PFSK-1 (cell line): ENCODE measurements around the gene NOL3.

Experiments used
- FOXP2 ChIP-seq: optimal IDR thresholded peaks from 2 replicates; pipeline ENCODE3; 2011; ENCODE audit warnings: borderline replicate concordance, control low read depth, inconsistent platforms; ENCODE audit not compliant: insufficient read depth; ENCODE audit errors: extremely low read length, extremely low read depth
- POLR2AphosphoS5 ChIP-seq: IDR thresholded peaks from 2 replicates; pipeline ENCODE4 v1.6.1; 2012; ENCODE audit warnings: low read depth, mild to moderate bottlenecking, control low read depth, low read length, moderate library complexity
- SIN3A ChIP-seq: IDR thresholded peaks from 2 replicates; pipeline ENCODE4 v1.6.1; 2012; ENCODE audit warnings: mild to moderate bottlenecking, low read length, moderate library complexity, borderline replicate concordance; ENCODE audit not compliant: insufficient read depth
- TAF1 ChIP-seq: IDR thresholded peaks from 2 replicates; pipeline ENCODE4 v1.6.1; 2012; ENCODE audit warnings: low read length, control low read depth, borderline replicate concordance; ENCODE audit not compliant: insufficient read depth
- TF ChIP-seq, protein P1 (sequence below), 2 experiments: IDR thresholded peaks; 2 replicates each; pipeline versions ENCODE4 v1.6.1 to v1.8.0; 2011 to 2012; ENCODE audit warnings: low read depth in 2 of 2, low read length in 2 of 2, control low read depth in 1 of 2, inconsistent platforms in 1 of 2, mild to moderate bottlenecking in 1 of 2, moderate library complexity in 1 of 2; ENCODE audit not compliant: insufficient read depth in 1 of 2

Gene NOL3

DNA sequence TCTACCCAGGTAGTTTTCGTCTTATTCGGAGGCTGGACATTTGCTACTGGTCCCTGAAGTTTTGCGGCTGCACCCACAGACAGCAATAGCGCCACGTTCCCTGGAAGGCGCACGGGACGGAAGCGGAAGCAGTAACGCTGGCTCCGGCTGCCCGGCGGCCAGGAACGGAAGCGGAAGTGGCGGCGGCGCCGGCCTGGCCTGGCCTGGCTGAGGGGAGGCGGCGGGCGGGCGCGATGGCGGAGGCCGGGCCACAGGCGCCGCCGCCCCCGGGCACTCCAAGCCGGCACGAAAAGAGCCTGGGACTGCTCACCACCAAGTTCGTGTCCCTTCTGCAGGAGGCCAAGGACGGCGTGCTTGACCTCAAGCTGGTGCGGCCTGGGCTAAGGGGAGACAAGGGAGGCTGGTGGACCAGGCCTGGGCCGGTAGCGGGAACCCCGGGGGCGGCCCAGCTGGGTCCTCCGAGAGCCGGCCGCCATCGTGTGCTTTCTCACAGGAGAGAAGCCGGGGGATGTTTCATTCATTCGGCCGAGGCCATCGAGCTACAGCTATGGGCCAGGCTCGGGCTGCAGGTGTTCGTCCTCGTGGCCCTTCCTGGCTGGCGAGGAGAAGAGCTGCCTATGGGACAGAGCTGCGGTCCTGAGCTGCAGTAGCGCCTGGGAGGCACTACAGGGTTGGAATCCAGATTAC lies 21.8 kb downstream of the NOL3 start, which contains the start of gene E2F4:
Gene E2F4 (plus strand): TSS at position 161 of the 687 bp plus-strand sequence. CDS start 73 bp downstream, at position 234.
- TF ChIP-seq SIN3A = no peak
- TF ChIP-seq FOXP2 = no peak
- TF ChIP-seq, protein P1, sequence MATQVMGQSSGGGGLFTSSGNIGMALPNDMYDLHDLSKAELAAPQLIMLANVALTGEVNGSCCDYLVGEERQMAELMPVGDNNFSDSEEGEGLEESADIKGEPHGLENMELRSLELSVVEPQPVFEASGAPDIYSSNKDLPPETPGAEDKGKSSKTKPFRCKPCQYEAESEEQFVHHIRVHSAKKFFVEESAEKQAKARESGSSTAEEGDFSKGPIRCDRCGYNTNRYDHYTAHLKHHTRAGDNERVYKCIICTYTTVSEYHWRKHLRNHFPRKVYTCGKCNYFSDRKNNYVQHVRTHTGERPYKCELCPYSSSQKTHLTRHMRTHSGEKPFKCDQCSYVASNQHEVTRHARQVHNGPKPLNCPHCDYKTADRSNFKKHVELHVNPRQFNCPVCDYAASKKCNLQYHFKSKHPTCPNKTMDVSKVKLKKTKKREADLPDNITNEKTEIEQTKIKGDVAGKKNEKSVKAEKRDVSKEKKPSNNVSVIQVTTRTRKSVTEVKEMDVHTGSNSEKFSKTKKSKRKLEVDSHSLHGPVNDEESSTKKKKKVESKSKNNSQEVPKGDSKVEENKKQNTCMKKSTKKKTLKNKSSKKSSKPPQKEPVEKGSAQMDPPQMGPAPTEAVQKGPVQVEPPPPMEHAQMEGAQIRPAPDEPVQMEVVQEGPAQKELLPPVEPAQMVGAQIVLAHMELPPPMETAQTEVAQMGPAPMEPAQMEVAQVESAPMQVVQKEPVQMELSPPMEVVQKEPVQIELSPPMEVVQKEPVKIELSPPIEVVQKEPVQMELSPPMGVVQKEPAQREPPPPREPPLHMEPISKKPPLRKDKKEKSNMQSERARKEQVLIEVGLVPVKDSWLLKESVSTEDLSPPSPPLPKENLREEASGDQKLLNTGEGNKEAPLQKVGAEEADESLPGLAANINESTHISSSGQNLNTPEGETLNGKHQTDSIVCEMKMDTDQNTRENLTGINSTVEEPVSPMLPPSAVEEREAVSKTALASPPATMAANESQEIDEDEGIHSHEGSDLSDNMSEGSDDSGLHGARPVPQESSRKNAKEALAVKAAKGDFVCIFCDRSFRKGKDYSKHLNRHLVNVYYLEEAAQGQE (IDR thresholded peaks at IDR 0.05; ENCODE audit: insufficient read depth in 1 of 2, low read depth in 2 of 2, low read length in 2 of 2) = no peak
- 0 out of 2 replicates have a peak, but pooled peaks have one; percentile 54 for TF ChIP-seq TAF1
- peak; percentile 49; the same call in 1 of the 2 replicates for TF ChIP-seq POLR2AphosphoS5

DNA sequence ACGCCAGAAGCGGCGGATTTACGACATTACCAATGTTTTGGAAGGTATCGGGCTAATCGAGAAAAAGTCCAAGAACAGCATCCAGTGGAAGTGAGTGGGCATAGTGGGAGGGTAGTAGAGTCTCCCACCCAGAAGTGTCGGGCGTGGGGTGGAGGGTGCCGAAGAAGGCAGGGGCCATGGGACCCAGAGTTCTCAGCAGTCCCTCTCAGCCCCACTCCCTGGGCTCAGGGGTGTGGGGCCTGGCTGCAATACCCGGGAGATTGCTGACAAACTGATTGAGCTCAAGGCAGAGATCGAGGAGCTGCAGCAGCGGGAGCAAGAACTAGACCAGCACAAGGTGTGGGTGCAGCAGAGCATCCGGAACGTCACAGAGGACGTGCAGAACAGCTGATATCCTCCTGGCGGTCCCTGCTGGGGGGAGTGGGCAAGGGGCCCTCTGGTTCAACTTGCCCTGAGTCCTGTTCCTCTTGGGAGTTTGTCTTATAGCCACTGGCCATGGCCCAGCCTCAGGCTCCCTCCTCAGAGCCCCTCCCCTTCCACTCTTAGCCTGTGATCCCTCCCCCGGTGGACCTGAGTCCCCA lies 22.5 kb downstream of the NOL3 start:
- TF ChIP-seq SIN3A (no peak), POLR2AphosphoS5 (no peak), TAF1 (no peak), FOXP2 (no peak)
- TF ChIP-seq, protein P1 (IDR thresholded peaks at IDR 0.05; ENCODE audit: insufficient read depth in 1 of 2, low read depth in 2 of 2, low read length in 2 of 2) = no peak

DNA sequence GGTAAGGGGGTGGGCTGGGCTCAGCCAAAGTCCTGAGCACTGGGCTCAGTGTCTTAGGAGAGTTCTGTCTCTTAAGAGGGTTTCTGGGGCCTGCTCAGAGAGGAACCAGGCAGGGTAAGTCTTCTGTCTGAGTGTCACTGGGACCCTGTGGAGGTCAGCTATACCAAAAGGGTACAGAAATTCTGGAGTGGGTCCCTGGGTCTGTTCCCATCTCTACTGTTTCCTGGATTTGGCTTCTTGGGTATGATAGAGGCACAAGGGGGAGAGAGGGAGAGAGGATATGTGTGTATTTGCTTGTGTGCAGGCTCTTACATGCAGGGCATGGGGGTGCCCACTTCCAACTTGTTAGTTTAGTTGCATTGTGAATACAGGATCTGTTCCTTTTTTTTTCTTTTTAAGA lies 23.2 kb downstream of the NOL3 start:
- TF ChIP-seq SIN3A = no peak
- TF ChIP-seq POLR2AphosphoS5 = no peak
- no peak for TF ChIP-seq FOXP2
- TF ChIP-seq TAF1 = no peak
- TF ChIP-seq, protein P1 (IDR thresholded peaks at IDR 0.05; ENCODE audit: insufficient read depth in 1 of 2, low read depth in 2 of 2, low read length in 2 of 2) = no peak

- TF ChIP-seq, protein P1 (IDR thresholded peaks at IDR 0.05; ENCODE audit: insufficient read depth in 1 of 2, low read depth in 2 of 2, low read length in 2 of 2) = no peak
- TF ChIP-seq FOXP2 (no peak), TAF1 (no peak), SIN3A (no peak)
Observed at GRCh38 chr16:67194260-67194659, 23.9 kb downstream of the NOL3 start.

DNA sequence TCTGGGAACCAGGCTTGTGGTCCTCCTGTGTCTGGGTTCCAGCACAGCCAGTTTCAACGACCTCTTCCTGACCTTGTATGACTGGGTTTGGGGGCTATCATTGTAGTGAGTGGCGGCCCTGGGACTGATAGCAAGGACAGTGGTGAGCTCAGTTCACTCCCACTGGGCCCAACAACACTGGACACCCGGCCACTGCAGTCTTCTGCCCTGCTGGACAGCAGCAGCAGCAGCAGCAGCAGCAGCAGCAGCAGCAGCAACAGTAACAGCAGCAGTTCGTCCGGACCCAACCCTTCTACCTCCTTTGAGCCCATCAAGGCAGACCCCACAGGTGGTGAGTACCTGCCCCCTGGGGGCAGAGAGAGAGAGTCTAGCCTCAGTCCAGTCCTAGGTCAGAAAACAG lies 25.3 kb downstream of the NOL3 start:
- TF ChIP-seq, protein P1 (IDR thresholded peaks at IDR 0.05; ENCODE audit: insufficient read depth in 1 of 2, low read depth in 2 of 2, low read length in 2 of 2) = no peak
- TF ChIP-seq SIN3A (no peak), POLR2AphosphoS5 (no peak), TAF1 (no peak), FOXP2 (no peak)
